ENCODE data around the gene LRRC14B.

- no peak for TF ChIP-seq POLR2AphosphoS5 (IDR thresholded peaks at IDR 0.05; ENCODE audit: borderline replicate concordance, low read depth, low read length)
- TF ChIP-seq EZH2 (IDR thresholded peaks at IDR 0.05) = no peak
- no peak for TF ChIP-seq FOXP2 (optimal IDR thresholded peaks at IDR 0.05; ENCODE audit: control extremely low read depth, extremely low read length, insufficient read depth)
Measured at GRCh38 chr5:218457-219291, 27.4 kb downstream of the LRRC14B start.

Data from SK-N-MC (cell line).